ENCODE measurements around the gene GABRG3. TPM values are rescaled to one million over a fixed set of nuclear protein-coding genes. Genes with fewer than 3 reads are reported as not detected.

GABRG3 gene
- total RNA-seq, 1 donor from 2014 or later, result 3.0 TPM

- TF ChIP-seq, protein P1, sequence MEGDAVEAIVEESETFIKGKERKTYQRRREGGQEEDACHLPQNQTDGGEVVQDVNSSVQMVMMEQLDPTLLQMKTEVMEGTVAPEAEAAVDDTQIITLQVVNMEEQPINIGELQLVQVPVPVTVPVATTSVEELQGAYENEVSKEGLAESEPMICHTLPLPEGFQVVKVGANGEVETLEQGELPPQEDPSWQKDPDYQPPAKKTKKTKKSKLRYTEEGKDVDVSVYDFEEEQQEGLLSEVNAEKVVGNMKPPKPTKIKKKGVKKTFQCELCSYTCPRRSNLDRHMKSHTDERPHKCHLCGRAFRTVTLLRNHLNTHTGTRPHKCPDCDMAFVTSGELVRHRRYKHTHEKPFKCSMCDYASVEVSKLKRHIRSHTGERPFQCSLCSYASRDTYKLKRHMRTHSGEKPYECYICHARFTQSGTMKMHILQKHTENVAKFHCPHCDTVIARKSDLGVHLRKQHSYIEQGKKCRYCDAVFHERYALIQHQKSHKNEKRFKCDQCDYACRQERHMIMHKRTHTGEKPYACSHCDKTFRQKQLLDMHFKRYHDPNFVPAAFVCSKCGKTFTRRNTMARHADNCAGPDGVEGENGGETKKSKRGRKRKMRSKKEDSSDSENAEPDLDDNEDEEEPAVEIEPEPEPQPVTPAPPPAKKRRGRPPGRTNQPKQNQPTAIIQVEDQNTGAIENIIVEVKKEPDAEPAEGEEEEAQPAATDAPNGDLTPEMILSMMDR (IDR thresholded peaks at IDR 0.05; ENCODE audit: unreplicated experiment), result no peak
- H3K9me3 Mint-ChIP-seq, result peaks cover 2% of the 10 kb centered on the region
- H3K4me1 Mint-ChIP-seq, result no peaks in the 10 kb centered on the region
- H3K27me3 Mint-ChIP-seq (ENCODE audit: low read depth), result no peaks in the 10 kb centered on the region
- H3K27ac Mint-ChIP-seq, result no peak overlapping the region
- no peak for DNase-seq (ENCODE audit: low spot score in 2 of 2, unreplicated experiment in 2 of 2)
- no peak overlapping the region for H3K4me3 Mint-ChIP-seq
- H3K36me3 Mint-ChIP-seq, result no peaks in the 10 kb centered on the region
Measured at GRCh38 chr15:27223179-27223578, 252.2 kb downstream of the GABRG3 start.

DNA sequence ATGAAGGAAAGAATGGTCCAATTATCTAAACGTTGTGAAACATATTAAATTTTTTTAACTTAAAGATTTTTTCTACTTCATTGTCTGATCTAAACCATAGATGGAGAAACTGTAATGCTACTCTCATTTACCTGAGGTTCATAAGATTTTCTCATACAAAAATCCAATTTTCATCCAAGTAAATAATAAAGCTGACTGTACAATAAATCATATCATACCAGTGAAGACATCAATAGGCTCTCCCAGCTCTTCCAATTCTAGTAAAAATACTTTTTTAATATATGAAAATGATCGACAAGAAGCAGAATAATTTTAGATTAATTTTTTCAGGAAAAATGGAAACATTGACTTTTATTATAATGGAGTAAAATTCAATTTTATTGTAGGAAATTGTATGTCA, 260.8 kb downstream of the GABRG3 start:
- Mint-ChIP-seq H3K9me3 (peaks cover 9% of the 10 kb centered on the region), H3K36me3 (no peaks in the 10 kb centered on the region), H3K27me3 (ENCODE audit: low read depth) (no peaks in the 10 kb centered on the region), H3K27ac (no peak overlapping the region), H3K4me1 (peaks cover 5% of the 10 kb centered on the region), H3K4me3 (no peak overlapping the region)
- TF ChIP-seq, protein P1 (IDR thresholded peaks at IDR 0.05; ENCODE audit: unreplicated experiment), result no peak
- DNase-seq (ENCODE audit: low spot score in 2 of 2, unreplicated experiment in 2 of 2), result no peak

DNA sequence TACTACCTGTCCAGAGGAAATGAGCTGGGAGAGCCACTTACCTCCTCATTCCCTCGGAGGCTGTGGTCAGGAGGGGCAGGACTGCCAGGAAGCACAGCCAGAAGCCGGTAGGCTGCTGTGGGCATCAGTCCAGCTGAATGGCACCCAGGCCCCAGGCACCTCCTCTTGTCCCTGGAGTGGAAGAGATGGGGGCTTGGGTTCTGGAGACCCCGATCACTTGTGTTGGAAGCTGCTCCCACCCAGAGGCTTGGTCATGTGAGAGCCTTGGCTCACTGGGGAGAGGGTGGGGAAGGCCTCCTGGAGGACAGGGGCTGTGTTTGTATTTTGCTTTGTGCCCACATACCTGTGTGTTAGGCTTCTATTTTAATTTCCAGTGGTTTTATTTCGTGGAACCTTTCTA, 261.9 kb downstream of the GABRG3 start:
- TF ChIP-seq, protein P1 (IDR thresholded peaks at IDR 0.05; ENCODE audit: unreplicated experiment), result no peak
- Mint-ChIP-seq H3K4me3 (no peak overlapping the region), H3K27ac (no peak overlapping the region), H3K27me3 (ENCODE audit: low read depth) (no peaks in the 10 kb centered on the region), H3K4me1 (peaks cover 8% of the 10 kb centered on the region), H3K9me3 (peaks cover 9% of the 10 kb centered on the region), H3K36me3 (no peaks in the 10 kb centered on the region)
- DNase-seq (ENCODE audit: low spot score in 2 of 2, unreplicated experiment in 2 of 2), result no peak

- no peak for DNase-seq (ENCODE audit: low spot score in 2 of 2, unreplicated experiment in 2 of 2)
Measured at GRCh38 chr15:27234593-27234992, 263.6 kb downstream of the GABRG3 start.

GRCh38 chr15:27235161-27235560, 264.2 kb downstream of the GABRG3 start:
- Mint-ChIP-seq H3K36me3 (no peaks in the 10 kb centered on the region), H3K4me1 (peaks cover 12% of the 10 kb centered on the region), H3K4me3 (no peak overlapping the region), H3K27me3 (ENCODE audit: low read depth) (no peaks in the 10 kb centered on the region), H3K9me3 (no peaks in the 10 kb centered on the region), H3K27ac (no peak overlapping the region)
- no peak for DNase-seq (ENCODE audit: low spot score in 2 of 2, unreplicated experiment in 2 of 2)
- TF ChIP-seq, protein P1 (IDR thresholded peaks at IDR 0.05; ENCODE audit: unreplicated experiment), result no peak

More at GRCh38 chr15:27234593-27234992, 263.6 kb downstream of the GABRG3 start:
- Mint-ChIP-seq H3K27me3 (ENCODE audit: low read depth) (no peaks in the 10 kb centered on the region), H3K4me3 (no peak overlapping the region), H3K36me3 (no peaks in the 10 kb centered on the region), H3K4me1 (peaks cover 12% of the 10 kb centered on the region), H3K27ac (peak overlapping the region; percentile 16), H3K9me3 (no peaks in the 10 kb centered on the region)
- TF ChIP-seq, protein P1 (IDR thresholded peaks at IDR 0.05; ENCODE audit: unreplicated experiment), result no peak

DNA sequence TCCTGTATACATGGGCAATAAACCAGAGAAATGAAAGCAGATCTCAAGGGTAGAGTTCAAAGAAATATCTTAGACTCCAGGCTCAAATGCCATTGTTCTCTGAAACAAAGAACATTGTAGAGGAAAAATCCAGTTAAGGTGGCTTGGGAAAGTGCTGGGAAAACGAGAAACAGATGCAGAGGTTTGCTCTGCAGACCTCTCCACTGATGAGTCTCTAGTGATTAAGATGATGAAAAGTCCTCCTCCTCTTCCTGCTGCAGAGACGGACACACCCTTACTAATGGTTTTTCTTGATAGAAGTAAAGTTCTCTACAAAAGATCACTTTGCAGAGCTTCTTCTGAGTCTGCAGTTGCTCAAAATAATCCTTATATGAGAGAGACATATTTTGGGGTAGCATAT, 264.7 kb downstream of the GABRG3 start:
- Mint-ChIP-seq H3K36me3 (no peaks in the 10 kb centered on the region), H3K9me3 (no peaks in the 10 kb centered on the region), H3K27me3 (ENCODE audit: low read depth) (no peaks in the 10 kb centered on the region), H3K4me3 (no peak overlapping the region), H3K4me1 (peaks cover 12% of the 10 kb centered on the region), H3K27ac (no peak overlapping the region)
- TF ChIP-seq, protein P1 (IDR thresholded peaks at IDR 0.05; ENCODE audit: unreplicated experiment), result no peak
- DNase-seq (ENCODE audit: low spot score in 2 of 2, unreplicated experiment in 2 of 2), result no peak

Measured in mesothelial cell of epicardium (in vitro differentiated cells).